WTC11 (cell line): ENCODE results near the gene ZNF76. TPM values are rescaled to one million over a fixed set of nuclear protein-coding genes. Genes with fewer than 3 reads are reported as not detected.

ENCODE experiments used
- ATAC-seq: fragments of 200-7000 bp; cut with Tn5 transposase; 2 replicates; pipeline ENCODE4 v1.10.0; 2021; ENCODE audit warnings: mild to moderate bottlenecking, moderate library complexity
- CTCF ChIA-PET: fragments of 300-600 bp; sonication (Branson Sonifier 250); formaldehyde crosslinking; loops from one replicate; lab custom pipeline; 2021; ENCODE audit warnings: antibody characterized with exemption; lab: Charles Lee
- POLR2A ChIA-PET: fragments of 350-600 bp; sonication (Branson Sonifier 250); formaldehyde crosslinking; loops from one replicate; lab custom pipeline; 2021; ENCODE audit warnings: antibody characterized with exemption; lab: Charles Lee
- DNase-seq: peaks from one replicate; pipeline ENCODE4 v3.0.0; 2021; ENCODE audit warnings: low spot score
- H3K27ac Mint-ChIP-seq: 2 replicates; pipeline ENCODE4 v1.8.0; 2021; ENCODE audit warnings: mixed read lengths
- H3K27me3 Mint-ChIP-seq: 2 replicates; pipeline ENCODE4 v1.8.0; 2021; ENCODE audit warnings: low read depth, mild to moderate bottlenecking, moderate library complexity, mixed read lengths
- H3K36me3 Mint-ChIP-seq: 2 replicates; pipeline ENCODE4 v1.8.0; 2021; ENCODE audit warnings: mixed read lengths
- H3K4me1 Mint-ChIP-seq: 2 replicates; pipeline ENCODE4 v1.8.0; 2022; ENCODE audit warnings: mixed read lengths
- H3K4me3 Mint-ChIP-seq: 2 replicates; pipeline ENCODE4 v1.8.0; 2021; ENCODE audit warnings: mild to moderate bottlenecking, moderate library complexity, mixed read lengths
- H3K9me3 Mint-ChIP-seq: 2 replicates; pipeline ENCODE4 v1.8.0; 2021; ENCODE audit warnings: mixed read lengths
- ARID4B ChIP-seq: sonication (generic); formaldehyde crosslinking; IDR thresholded peaks from 2 replicates; pipeline ENCODE4 v1.8.0; 2023; ENCODE audit warnings: missing genetic modification reagents, mild to moderate bottlenecking, borderline replicate concordance
- ATF3 ChIP-seq: sonication (generic); formaldehyde crosslinking; conservative IDR thresholded peaks from 2 replicates; pipeline ENCODE4 v1.8.1; 2022; ENCODE audit warnings: mild to moderate bottlenecking, missing genetic modification reagents
- CTCF ChIP-seq: fragments of 200-600 bp; IDR thresholded peaks from 2 replicates; pipeline ENCODE4 v1.8.0; 2022; ENCODE audit warnings: antibody characterized with exemption
- ETV6 ChIP-seq: sonication (generic); formaldehyde crosslinking; IDR thresholded peaks from 2 replicates; pipeline ENCODE4 v1.8.1; 2022; ENCODE audit warnings: mild to moderate bottlenecking, missing genetic modification reagents
- GTF2I ChIP-seq: fragments of 250-450 bp; sonication (Bioruptor Pico); conservative IDR thresholded peaks from 2 replicates; pipeline ENCODE4 v1.4.0; 2021; ENCODE audit warnings: mild to moderate bottlenecking
- IRF1 ChIP-seq: sonication (generic); formaldehyde crosslinking; IDR thresholded peaks from 2 replicates; pipeline ENCODE4 v1.8.0; 2023; ENCODE audit warnings: missing genetic modification reagents
- NFE2L1 ChIP-seq: sonication (generic); formaldehyde crosslinking; IDR thresholded peaks from 2 replicates; pipeline ENCODE4 v1.8.1; 2023; ENCODE audit warnings: missing genetic modification reagents
- NR2C2 ChIP-seq: sonication (generic); formaldehyde crosslinking; IDR thresholded peaks from 2 replicates; pipeline ENCODE4 v1.8.0; 2022; ENCODE audit warnings: mild to moderate bottlenecking, missing genetic modification reagents
- NR3C1 ChIP-seq: sonication (generic); formaldehyde crosslinking; conservative IDR thresholded peaks from 2 replicates; pipeline ENCODE4 v1.8.1; 2023; ENCODE audit warnings: low read depth, mild to moderate bottlenecking, missing genetic modification reagents
- PRRX2 ChIP-seq: fragments of 250-450 bp; sonication (Bioruptor Pico); IDR thresholded peaks from 2 replicates; pipeline ENCODE4 v1.8.0; 2021; ENCODE audit warnings: mild to moderate bottlenecking
- SMAD3 ChIP-seq: sonication (generic); formaldehyde crosslinking; IDR thresholded peaks from 2 replicates; pipeline ENCODE4 v1.8.0; 2022; ENCODE audit warnings: missing genetic modification reagents, mild to moderate bottlenecking, borderline replicate concordance
- SMAD4 ChIP-seq: sonication (generic); formaldehyde crosslinking; IDR thresholded peaks from 2 replicates; pipeline ENCODE4 v1.8.0; 2022; ENCODE audit warnings: mild to moderate bottlenecking, missing genetic modification reagents
- SOX15 ChIP-seq: fragments of 250-450 bp; sonication (Bioruptor Pico); IDR thresholded peaks from 2 replicates; pipeline ENCODE4 v1.9.0; 2021; ENCODE audit warnings: mild to moderate bottlenecking
- TCF7 ChIP-seq: sonication (generic); formaldehyde crosslinking; IDR thresholded peaks from 2 replicates; pipeline ENCODE4 v1.8.0; 2022; ENCODE audit warnings: mild to moderate bottlenecking, low read depth, missing genetic modification reagents, moderate library complexity
- TEAD4 ChIP-seq: sonication (generic); formaldehyde crosslinking; IDR thresholded peaks from 2 replicates; pipeline ENCODE4 v1.8.0; 2022; ENCODE audit warnings: mild to moderate bottlenecking, missing genetic modification reagents
- USF2 ChIP-seq: sonication (generic); formaldehyde crosslinking; IDR thresholded peaks from 2 replicates; pipeline ENCODE4 v1.8.1; 2023; ENCODE audit warnings: mild to moderate bottlenecking, missing genetic modification reagents, moderate library complexity
- ZNF232 ChIP-seq: sonication (generic); formaldehyde crosslinking; IDR thresholded peaks from 2 replicates; pipeline ENCODE4 v1.8.0; 2022; ENCODE audit warnings: mild to moderate bottlenecking, missing genetic modification reagents
- ZNF263 ChIP-seq: sonication (generic); formaldehyde crosslinking; IDR thresholded peaks from 2 replicates; pipeline ENCODE4 v1.8.1; 2022; ENCODE audit warnings: low read depth, mild to moderate bottlenecking, moderate library complexity, missing genetic modification reagents
- ZNF281 ChIP-seq: sonication (generic); formaldehyde crosslinking; IDR thresholded peaks from 2 replicates; pipeline ENCODE4 v1.8.0; 2023; ENCODE audit warnings: mild to moderate bottlenecking, missing genetic modification reagents
- ZNF396 ChIP-seq: fragments of 250-450 bp; sonication (Bioruptor Pico); IDR thresholded peaks from 2 replicates; pipeline ENCODE4 v1.8.0; 2021; ENCODE audit warnings: mild to moderate bottlenecking, moderate library complexity, borderline replicate concordance
- ZNF416 ChIP-seq: fragments of 250-450 bp; sonication (Bioruptor Pico); IDR thresholded peaks from 2 replicates; pipeline ENCODE4 v1.9.0; 2021; ENCODE audit warnings: mild to moderate bottlenecking, inconsistent platforms
- ZNF423 ChIP-seq: fragments of 250-450 bp; sonication (Bioruptor Pico); IDR thresholded peaks from 2 replicates; pipeline ENCODE4 v2.1.2; 2022; ENCODE audit warnings: mild to moderate bottlenecking, moderate library complexity
- ZNF512 ChIP-seq: sonication (generic); formaldehyde crosslinking; IDR thresholded peaks from 2 replicates; pipeline ENCODE4 v1.8.1; 2022; ENCODE audit warnings: missing genetic modification reagents, borderline replicate concordance
- total RNA-seq: library from RNA; stranded (reverse); gene quantifications from 3 replicates; pipeline ENCODE4 v1.2.3, GENCODE V29; 2021

The ZNF76 gene
- total RNA-seq, 1 experiment from 2014 or later, result 25.8 TPM

- Mint-ChIP-seq H3K36me3 (no peaks in the 10 kb centered on the region), H3K4me1 (peaks cover 46% of the 10 kb centered on the region), H3K9me3 (no peaks in the 10 kb centered on the region), H3K27ac (no peak overlapping the region), H3K4me3 (peak overlapping the region; percentile 71), H3K27me3 (peaks cover 81% of the 10 kb centered on the region)
- ChIA-PET POLR2A (interaction anchor here (0.8 kb wide), 1 partner anchor 43 kb away, joined by 4 read pairs; no protein-coding TSS in a partner anchor), CTCF (interaction anchor here (0.5 to 5.1 kb wide), 6 partner anchors 11 to 769 kb away, joined by 3 to 54 read pairs (median 4); no protein-coding TSS in a partner anchor)
- TF ChIP-seq ZNF263 (CRISPR knock-in tag) (no peak), CTCF (no peak), GTF2I (no peak), ZNF512 (CRISPR knock-in tag) (no peak), USF2 (CRISPR knock-in tag) (no peak), ETV6 (CRISPR knock-in tag) (no peak), TEAD4 (CRISPR knock-in tag) (no peak), IRF1 (CRISPR knock-in tag) (no peak), ZNF396 (CRISPR knock-in tag) (no peak)
- ATAC-seq (no peak), DNase-seq (no peak)
These were observed 43.7 kb upstream of the ZNF76 start for GRCh38 chr6:35215665-35216411.

GRCh38 chr6:35216412-35216732 lies 43.2 kb upstream of the ZNF76 start:
- no peaks in the 10 kb centered on the region for H3K36me3 Mint-ChIP-seq
- ATAC-seq (no peak), DNase-seq (no peak)
- ChIA-PET CTCF (interaction anchor here (0.8 to 5.1 kb wide), 4 partner anchors 12 to 229 kb away, joined by 3 to 54 read pairs (median 18); no protein-coding TSS in a partner anchor), POLR2A (no interaction called here)
- no peaks in the 10 kb centered on the region for H3K9me3 Mint-ChIP-seq
- no peak overlapping the region for H3K27ac Mint-ChIP-seq
- peaks cover 79% of the 10 kb centered on the region for H3K27me3 Mint-ChIP-seq
- H3K4me3 Mint-ChIP-seq, result no peak overlapping the region
- peaks cover 46% of the 10 kb centered on the region for H3K4me1 Mint-ChIP-seq
- TF ChIP-seq SMAD3 (CRISPR knock-in tag) (no peak), NR2C2 (no peak), ZNF423 (no peak), TCF7 (no peak), ARID4B (no peak), SOX15 (CRISPR knock-in tag) (no peak), NR3C1 (no peak), NFE2L1 (CRISPR knock-in tag) (no peak), SMAD4 (CRISPR knock-in tag) (no peak), ZNF232 (CRISPR knock-in tag) (no peak), ATF3 (CRISPR knock-in tag) (no peak), PRRX2 (CRISPR knock-in tag) (no peak), ZNF416 (CRISPR knock-in tag) (no peak), ZNF281 (CRISPR knock-in tag) (no peak)
